MG63 (cell line): ENCODE results near the gene KIF6. TPM values are rescaled to one million over a fixed set of nuclear protein-coding genes. Genes with fewer than 3 reads are reported as not detected.
"Not testable (repeated sequence)": the region's sequence is repeated elsewhere in the genome, so short reads cannot be mapped to it uniquely, and the experiment has no call there.

Source experiments
- DNase-seq: peaks from one replicate; pipeline ENCODE4 v3.0.0-alpha.2; 2020
- H3K27me3 ChIP-seq: fragments of 250-450 bp; sonication (Bioruptor Pico); 2 replicates; pipeline ENCODE4 v1.5.1; 2020; ENCODE audit warnings: mild to moderate bottlenecking, moderate library complexity
- H3K36me3 ChIP-seq: fragments of 250-450 bp; sonication (Bioruptor Pico); 2 replicates; pipeline ENCODE4 v1.5.1; 2020; ENCODE audit warnings: mild to moderate bottlenecking, moderate library complexity
- H3K4me3 ChIP-seq: fragments of 250-450 bp; sonication (Bioruptor Pico); 2 replicates; pipeline ENCODE4 v1.5.1; 2020; ENCODE audit warnings: mild to moderate bottlenecking, moderate library complexity
- H3K9me3 ChIP-seq: fragments of 250-450 bp; sonication (Bioruptor Pico); 2 replicates; pipeline ENCODE4 v1.5.1; 2020; ENCODE audit warnings: mild to moderate bottlenecking, moderate library complexity
- total RNA-seq: library from RNA; depleted of rRNA; stranded (reverse); fragments of >200 nt; shearing (Covaris generic); gene quantifications from 2 replicates; pipeline ENCODE4 v1.2.3, GENCODE V29; 2014; ENCODE audit warnings: low replicate concordance

Gene KIF6
- total RNA-seq, 1 experiment from 2014 or later = not detected

- no peaks in the 10 kb centered on the region for H3K36me3 ChIP-seq
- no peaks in the 10 kb centered on the region for H3K9me3 ChIP-seq
- DNase-seq = no peak
- H3K4me3 ChIP-seq = no peak overlapping the region
- no peaks in the 10 kb centered on the region for H3K27me3 ChIP-seq
Measured at GRCh38 chr6:39733704-39734103, 8.5 kb upstream of the KIF6 start.

GRCh38 chr6:39731565-39731964 lies 6.4 kb upstream of the KIF6 start:
- no peaks in the 10 kb centered on the region for H3K36me3 ChIP-seq
- no peaks in the 10 kb centered on the region for H3K27me3 ChIP-seq
- DNase-seq = no peak
- no peak overlapping the region for H3K4me3 ChIP-seq
- no peaks in the 10 kb centered on the region for H3K9me3 ChIP-seq

- Histone ChIP-seq H3K27me3 (no peaks in the 10 kb centered on the region), H3K9me3 (no peaks in the 10 kb centered on the region), H3K4me3 (no peak overlapping the region), H3K36me3 (no peaks in the 10 kb centered on the region)
- DNase-seq = no peak
Measured at GRCh38 chr6:39729945-39730344, 4.7 kb upstream of the KIF6 start.

GRCh38 chr6:39725632-39725997 lies 407 bp upstream of the KIF6 start:
- Histone ChIP-seq H3K4me3 (peak overlapping the region; percentile 51), H3K9me3 (no peaks in the 10 kb centered on the region), H3K36me3 (no peaks in the 10 kb centered on the region), H3K27me3 (no peaks in the 10 kb centered on the region)
- DNase-seq = no peak

- DNase-seq, H3K9me3 ChIP-seq, H3K36me3 ChIP-seq, H3K4me3 ChIP-seq, H3K27me3 ChIP-seq: not testable (repeated sequence)
Measured at GRCh38 chr6:39723350-39723749, 1.9 kb downstream of the KIF6 start.

GRCh38 chr6:39714802-39715201 lies 10.4 kb downstream of the KIF6 start:
- H3K9me3 ChIP-seq = no peaks in the 10 kb centered on the region

GRCh38 chr6:39707962-39708683 lies 17.1 kb downstream of the KIF6 start:
- Histone ChIP-seq H3K36me3 (no peaks in the 10 kb centered on the region), H3K9me3 (no peaks in the 10 kb centered on the region), H3K4me3 (no peak overlapping the region), H3K27me3 (no peaks in the 10 kb centered on the region)
- DNase-seq = no peak

More at GRCh38 chr6:39714802-39715201, 10.4 kb downstream of the KIF6 start:
- Histone ChIP-seq H3K36me3 (no peaks in the 10 kb centered on the region), H3K4me3 (no peak overlapping the region), H3K27me3 (no peaks in the 10 kb centered on the region)
- no peak for DNase-seq

GRCh38 chr6:39706819-39707335 lies 18.3 kb downstream of the KIF6 start:
- no peaks in the 10 kb centered on the region for H3K27me3 ChIP-seq
- no peaks in the 10 kb centered on the region for H3K36me3 ChIP-seq
- no peaks in the 10 kb centered on the region for H3K9me3 ChIP-seq
- DNase-seq = no peak
- H3K4me3 ChIP-seq = no peak overlapping the region

- Histone ChIP-seq H3K36me3 (no peaks in the 10 kb centered on the region), H3K9me3 (no peaks in the 10 kb centered on the region), H3K4me3 (no peak overlapping the region), H3K27me3 (no peaks in the 10 kb centered on the region)
- DNase-seq = no peak
Measured at GRCh38 chr6:39702265-39702664, 22.9 kb downstream of the KIF6 start.

GRCh38 chr6:39700362-39700761 lies 24.8 kb downstream of the KIF6 start:
- Histone ChIP-seq H3K4me3 (no peak overlapping the region), H3K9me3 (no peaks in the 10 kb centered on the region), H3K36me3 (no peaks in the 10 kb centered on the region), H3K27me3 (no peaks in the 10 kb centered on the region)
- no peak for DNase-seq

GRCh38 chr6:39698789-39699188 lies 26.4 kb downstream of the KIF6 start:
- DNase-seq = no peak
- no peaks in the 10 kb centered on the region for H3K9me3 ChIP-seq
- H3K36me3 ChIP-seq = no peaks in the 10 kb centered on the region
- H3K4me3 ChIP-seq = no peak overlapping the region
- no peaks in the 10 kb centered on the region for H3K27me3 ChIP-seq

GRCh38 chr6:39696986-39697788 lies 28.0 kb downstream of the KIF6 start:
- Histone ChIP-seq H3K27me3 (no peaks in the 10 kb centered on the region), H3K4me3 (no peak overlapping the region), H3K36me3 (no peaks in the 10 kb centered on the region), H3K9me3 (no peaks in the 10 kb centered on the region)
- DNase-seq = no peak

GRCh38 chr6:39695447-39695846 lies 29.8 kb downstream of the KIF6 start:
- no peak for DNase-seq
- Histone ChIP-seq H3K9me3 (no peaks in the 10 kb centered on the region), H3K27me3 (no peaks in the 10 kb centered on the region), H3K36me3 (no peaks in the 10 kb centered on the region), H3K4me3 (no peak overlapping the region)

- H3K9me3 ChIP-seq = no peaks in the 10 kb centered on the region
- H3K36me3 ChIP-seq = no peaks in the 10 kb centered on the region
- H3K4me3 ChIP-seq = no peak overlapping the region
- no peaks in the 10 kb centered on the region for H3K27me3 ChIP-seq
- no peak for DNase-seq
Measured at GRCh38 chr6:39693206-39693605, 32.0 kb downstream of the KIF6 start.

GRCh38 chr6:39688494-39688893 lies 36.7 kb downstream of the KIF6 start:
- Histone ChIP-seq H3K4me3 (no peak overlapping the region), H3K36me3 (no peaks in the 10 kb centered on the region)
- no peak for DNase-seq

GRCh38 chr6:39686976-39687375 lies 38.2 kb downstream of the KIF6 start:
- Histone ChIP-seq H3K36me3 (no peaks in the 10 kb centered on the region), H3K27me3 (no peaks in the 10 kb centered on the region), H3K4me3 (no peak overlapping the region), H3K9me3 (no peaks in the 10 kb centered on the region)
- DNase-seq = no peak

More at GRCh38 chr6:39688494-39688893, 36.7 kb downstream of the KIF6 start:
- H3K9me3 ChIP-seq = no peaks in the 10 kb centered on the region
- H3K27me3 ChIP-seq = no peaks in the 10 kb centered on the region

- Histone ChIP-seq H3K36me3 (no peaks in the 10 kb centered on the region), H3K9me3 (no peaks in the 10 kb centered on the region), H3K4me3 (no peak overlapping the region), H3K27me3 (no peaks in the 10 kb centered on the region)
- DNase-seq = no peak
Measured at GRCh38 chr6:39685938-39686337, 39.3 kb downstream of the KIF6 start.

GRCh38 chr6:39685489-39685826 lies 39.8 kb downstream of the KIF6 start:
- H3K27me3 ChIP-seq = no peaks in the 10 kb centered on the region
- DNase-seq = no peak
- no peak overlapping the region for H3K4me3 ChIP-seq
- H3K9me3 ChIP-seq = no peaks in the 10 kb centered on the region
- no peaks in the 10 kb centered on the region for H3K36me3 ChIP-seq
